GM10266 (cell line): ENCODE measurements around the gene TENM4.

Experiments used
- DNase-seq: peaks from one replicate; pipeline ENCODE4 v3.0.0; 2012; ENCODE audit errors: extremely low spot score
- CTCF ChIP-seq: IDR thresholded peaks from 2 replicates; pipeline ENCODE4 v1.5.1; 2012; ENCODE audit warnings: mild to moderate bottlenecking, low read depth; ENCODE audit not compliant: control insufficient read depth, insufficient read depth; ENCODE audit errors: missing control alignments

The TENM4 gene

GRCh38 chr11:78672850-78673620, 767.8 kb downstream of the TENM4 start:
- TF ChIP-seq CTCF, result no peak

GRCh38 chr11:78669249-78669648, 771.6 kb downstream of the TENM4 start:
- TF ChIP-seq CTCF, result no peak

More at GRCh38 chr11:78672850-78673620, 767.8 kb downstream of the TENM4 start:
- no peak for DNase-seq

GRCh38 chr11:78667461-78667860, 773.4 kb downstream of the TENM4 start:
- DNase-seq, result no peak

More at GRCh38 chr11:78669249-78669648, 771.6 kb downstream of the TENM4 start:
- DNase-seq, result no peak

GRCh38 chr11:78666675-78667160, 774.1 kb downstream of the TENM4 start:
- no peak for TF ChIP-seq CTCF
- DNase-seq, result no peak

More at GRCh38 chr11:78667461-78667860, 773.4 kb downstream of the TENM4 start:
- TF ChIP-seq CTCF, result no peak

GRCh38 chr11:78664636-78665035, 776.2 kb downstream of the TENM4 start:
- TF ChIP-seq CTCF, result no peak
- DNase-seq, result no peak

GRCh38 chr11:78662811-78663210, 778.0 kb downstream of the TENM4 start:
- no peak for DNase-seq
- TF ChIP-seq CTCF, result no peak

GRCh38 chr11:78660471-78660870, 780.4 kb downstream of the TENM4 start:
- no peak for TF ChIP-seq CTCF
- no peak for DNase-seq
